NCI-H2227 (cell line): ENCODE measurements around the gene CD33.
"Not testable (repeated sequence)": the region's sequence is repeated elsewhere in the genome, so short reads cannot be mapped to it uniquely, and the experiment has no call there.

ENCODE experiments used
- DNase-seq: peaks from one replicate; lab custom pipeline; 2025; ENCODE audit not compliant: unreplicated experiment; lab: John Stamatoyannopoulos, UW

Gene CD33

GRCh38 chr19:51210191-51210784 lies 14.6 kb upstream of the CD33 start:
- DNase-seq: no peak

- DNase-seq: not testable (repeated sequence)
These were observed 14.0 kb upstream of the CD33 start for GRCh38 chr19:51210874-51211361.

- DNase-seq: no peak
These were observed 13.0 kb upstream of the CD33 start for GRCh38 chr19:51211833-51212232.

- no peak for DNase-seq
These were observed 5.6 kb upstream of the CD33 start for GRCh38 chr19:51219307-51219706.

GRCh38 chr19:51219971-51220370 lies 4.9 kb upstream of the CD33 start:
- no peak for DNase-seq

- DNase-seq: no peak
These were observed 3.9 kb upstream of the CD33 start for GRCh38 chr19:51220996-51221395.

- DNase-seq: no peak
These were observed 678 bp upstream of the CD33 start for GRCh38 chr19:51224163-51224641.

- no peak for DNase-seq
These were observed 1.2 kb downstream of the CD33 start for GRCh38 chr19:51226067-51226466.

GRCh38 chr19:51227326-51227725 lies 2.4 kb downstream of the CD33 start:
- no peak for DNase-seq

- no peak for DNase-seq
These were observed 3.1 kb downstream of the CD33 start for GRCh38 chr19:51227966-51228365.

- no peak for DNase-seq
These were observed 16.0 kb downstream of the CD33 start for GRCh38 chr19:51240866-51241265.

- no peak for DNase-seq
These were observed 18.2 kb downstream of the CD33 start for GRCh38 chr19:51242881-51243630.

- DNase-seq: no peak
These were observed 21.3 kb downstream of the CD33 start for GRCh38 chr19:51246164-51246552.

- DNase-seq: no peak
These were observed 23.2 kb downstream of the CD33 start for GRCh38 chr19:51247972-51248590.

- DNase-seq: no peak
These were observed 26.0 kb downstream of the CD33 start, which contains the start of gene SIGLECL1 for GRCh38 chr19:51250786-51251467. SIGLECL1 (plus strand) TSS chr19:51251080; CDS start chr19:51264073, 12,993 bp downstream.

- DNase-seq: no peak
These were observed 26.6 kb downstream of the CD33 start for GRCh38 chr19:51251468-51251820.

- DNase-seq: no peak
These were observed 27.6 kb downstream of the CD33 start for GRCh38 chr19:51252306-51253079.

GRCh38 chr19:51253088-51253806 lies 28.4 kb downstream of the CD33 start:
- DNase-seq: no peak

- DNase-seq: no peak
These were observed 31.3 kb downstream of the CD33 start for GRCh38 chr19:51256155-51256625.

GRCh38 chr19:51257471-51257870 lies 32.6 kb downstream of the CD33 start:
- no peak for DNase-seq
